Measurements from ENCODE around the gene GLYR1.
A peak's percentile ranks its signal among the peaks of the same experiment; 100 is the strongest.

DNA sequence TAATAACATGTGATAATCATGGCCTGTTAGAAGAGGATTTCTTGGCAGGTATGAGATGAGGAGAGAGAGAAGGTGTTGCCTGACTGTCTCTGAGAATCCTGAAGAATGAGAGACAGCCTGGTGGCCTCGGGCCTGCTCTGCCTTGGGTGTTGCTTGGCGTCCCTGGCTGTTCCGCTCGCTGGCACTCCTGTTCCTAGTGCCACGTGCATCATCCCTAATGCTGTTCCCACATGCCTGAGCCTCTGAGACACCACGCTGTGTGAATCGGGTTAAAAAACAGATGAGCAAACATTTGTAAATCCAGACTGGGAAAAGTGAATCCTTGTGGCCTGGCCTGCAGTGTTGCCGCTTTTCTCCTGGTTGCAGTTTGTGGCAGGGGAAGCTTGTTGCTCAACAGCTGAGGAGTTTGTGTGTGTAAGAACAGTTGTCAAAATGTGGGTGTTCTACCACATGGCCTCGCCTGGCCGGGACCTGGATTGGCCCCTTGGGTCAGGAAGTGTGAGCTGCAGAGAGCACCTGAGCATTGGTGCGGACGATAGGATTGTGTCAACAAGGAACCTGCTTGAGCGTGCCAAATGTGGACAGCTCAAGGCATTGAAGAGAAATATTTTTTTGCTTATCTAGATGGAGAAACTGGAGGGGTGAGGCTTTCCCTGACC, 22.2 kb upstream of the GLYR1 start:
- TF ChIP-seq, protein P1, sequence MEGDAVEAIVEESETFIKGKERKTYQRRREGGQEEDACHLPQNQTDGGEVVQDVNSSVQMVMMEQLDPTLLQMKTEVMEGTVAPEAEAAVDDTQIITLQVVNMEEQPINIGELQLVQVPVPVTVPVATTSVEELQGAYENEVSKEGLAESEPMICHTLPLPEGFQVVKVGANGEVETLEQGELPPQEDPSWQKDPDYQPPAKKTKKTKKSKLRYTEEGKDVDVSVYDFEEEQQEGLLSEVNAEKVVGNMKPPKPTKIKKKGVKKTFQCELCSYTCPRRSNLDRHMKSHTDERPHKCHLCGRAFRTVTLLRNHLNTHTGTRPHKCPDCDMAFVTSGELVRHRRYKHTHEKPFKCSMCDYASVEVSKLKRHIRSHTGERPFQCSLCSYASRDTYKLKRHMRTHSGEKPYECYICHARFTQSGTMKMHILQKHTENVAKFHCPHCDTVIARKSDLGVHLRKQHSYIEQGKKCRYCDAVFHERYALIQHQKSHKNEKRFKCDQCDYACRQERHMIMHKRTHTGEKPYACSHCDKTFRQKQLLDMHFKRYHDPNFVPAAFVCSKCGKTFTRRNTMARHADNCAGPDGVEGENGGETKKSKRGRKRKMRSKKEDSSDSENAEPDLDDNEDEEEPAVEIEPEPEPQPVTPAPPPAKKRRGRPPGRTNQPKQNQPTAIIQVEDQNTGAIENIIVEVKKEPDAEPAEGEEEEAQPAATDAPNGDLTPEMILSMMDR (IDR thresholded peaks at IDR 0.05), result no peak
- no peak for TF ChIP-seq POLR2A (IDR thresholded peaks at IDR 0.05)
- TF ChIP-seq POLR2AphosphoS5 (IDR thresholded peaks at IDR 0.05), result peak; percentile 51
